Activated T-helper 1 cell treated with anti-CD3 and anti-CD28 coated beads, Interleukin-2, amount 50 U/mL, for 16 hours (primary cell): ENCODE results near the gene RAB7A.
"Not testable (repeated sequence)": the region's sequence is repeated elsewhere in the genome, so short reads cannot be mapped to it uniquely, and the experiment has no call there.

Experiments used
- DNase-seq, 2 donors: peaks; one replicate each; pipeline ENCODE4 v3.0.0-alpha.2; 2020; ENCODE audit warnings: low read depth in 1 of 2, low spot score in 1 of 2

RAB7A gene

GRCh38 chr3:128749561-128749960 is 23.6 kb downstream of the RAB7A start:
- DNase-seq = not testable (repeated sequence)

GRCh38 chr3:128753715-128754114 is 27.7 kb downstream of the RAB7A start:
- DNase-seq = no peak

- no peak for DNase-seq
Observed at GRCh38 chr3:128760042-128760441, 34.1 kb downstream of the RAB7A start.

- DNase-seq = no peak
Observed at GRCh38 chr3:128760881-128761280, 34.9 kb downstream of the RAB7A start.

GRCh38 chr3:128761392-128761791 is 35.4 kb downstream of the RAB7A start:
- DNase-seq = no peak

GRCh38 chr3:128763967-128764366 is 38.0 kb downstream of the RAB7A start:
- DNase-seq = no peak

GRCh38 chr3:128764863-128765262 is 38.9 kb downstream of the RAB7A start:
- DNase-seq = no peak

- DNase-seq = no peak
Observed at GRCh38 chr3:128767094-128767750, 41.2 kb downstream of the RAB7A start.

- DNase-seq = no peak
Observed at GRCh38 chr3:128768471-128768870, 42.5 kb downstream of the RAB7A start.

- no peak for DNase-seq
Observed at GRCh38 chr3:128770387-128770786, 44.4 kb downstream of the RAB7A start.

- DNase-seq = not testable (repeated sequence)
Observed at GRCh38 chr3:128773189-128773588, 47.2 kb downstream of the RAB7A start.

GRCh38 chr3:128773592-128773991 is 47.6 kb downstream of the RAB7A start:
- not testable (repeated sequence) for DNase-seq

GRCh38 chr3:128775241-128775640 is 49.3 kb downstream of the RAB7A start:
- DNase-seq = no peak

GRCh38 chr3:128775906-128776542 is 50.0 kb downstream of the RAB7A start:
- DNase-seq = no peak

GRCh38 chr3:128780101-128780837 is 54.3 kb downstream of the RAB7A start:
- DNase-seq = no peak

- DNase-seq = no peak
Observed at GRCh38 chr3:128781164-128781563, 55.2 kb downstream of the RAB7A start.

GRCh38 chr3:128782282-128783146 is 56.5 kb downstream of the RAB7A start:
- DNase-seq = no peak

- DNase-seq = no peak
Observed at GRCh38 chr3:128783774-128784173, 57.8 kb downstream of the RAB7A start.

GRCh38 chr3:128784232-128784631 is 58.2 kb downstream of the RAB7A start:
- peak in 1 of 2 donors; percentile 24 for DNase-seq

GRCh38 chr3:128784843-128785242 is 58.9 kb downstream of the RAB7A start:
- DNase-seq = no peak

GRCh38 chr3:128786434-128787020 is 60.5 kb downstream of the RAB7A start:
- DNase-seq = no peak
